DOHH2 (cell line): ENCODE measurements around the gene CLTA.

Experiments
- EZH2phosphoT487 ChIP-seq: fragments of 200-600 bp; sonication (generic); IDR thresholded peaks from 2 replicates; pipeline ENCODE4 v1.6.1; 2017; ENCODE audit warnings: borderline replicate concordance, mild to moderate bottlenecking, antibody characterized with exemption, low read length, moderate library complexity, mixed read lengths
- TF ChIP-seq, protein P1 (sequence below): fragments of 200-600 bp; sonication (generic); IDR thresholded peaks from one replicate; pipeline ENCODE4 v1.5.1; 2014; ENCODE audit warnings: antibody characterized with exemption, mild to moderate bottlenecking, low read depth, low read length; ENCODE audit not compliant: poor library complexity, severe bottlenecking

DNA sequence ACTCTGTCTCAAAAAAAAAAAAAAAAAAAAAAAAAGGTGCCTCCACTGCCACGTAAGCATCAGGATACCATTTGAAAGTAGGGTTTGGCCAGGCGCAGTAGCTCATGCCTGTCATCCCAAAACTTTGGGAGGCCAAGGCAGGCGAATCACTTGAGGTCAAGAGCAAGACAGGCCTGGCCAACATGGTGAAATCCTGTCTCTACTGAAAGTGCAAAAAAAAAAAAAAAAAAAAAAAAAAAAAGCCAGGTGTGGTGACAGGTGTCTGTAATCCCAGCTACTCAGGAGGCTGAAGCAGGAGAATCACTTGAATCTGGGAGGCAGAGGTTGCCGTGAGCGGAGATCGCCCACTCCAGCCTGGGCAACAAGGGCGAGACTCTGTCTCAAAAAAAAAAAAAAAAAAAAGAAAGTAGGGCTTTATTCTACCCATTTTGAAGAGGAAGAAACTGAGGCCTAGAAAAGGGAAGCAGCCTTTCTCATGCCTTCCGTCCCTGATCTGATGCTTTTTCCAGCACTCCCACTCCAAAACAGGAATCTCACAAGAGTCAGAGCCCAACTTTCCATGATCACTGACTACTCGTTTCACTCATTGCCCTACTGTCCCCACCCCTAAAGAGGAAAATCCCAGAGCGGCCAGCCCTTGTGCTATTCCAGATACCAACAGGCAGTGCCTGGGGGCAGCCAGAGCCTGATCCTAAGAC, 37.8 kb upstream of the CLTA start:
- TF ChIP-seq, protein P1, sequence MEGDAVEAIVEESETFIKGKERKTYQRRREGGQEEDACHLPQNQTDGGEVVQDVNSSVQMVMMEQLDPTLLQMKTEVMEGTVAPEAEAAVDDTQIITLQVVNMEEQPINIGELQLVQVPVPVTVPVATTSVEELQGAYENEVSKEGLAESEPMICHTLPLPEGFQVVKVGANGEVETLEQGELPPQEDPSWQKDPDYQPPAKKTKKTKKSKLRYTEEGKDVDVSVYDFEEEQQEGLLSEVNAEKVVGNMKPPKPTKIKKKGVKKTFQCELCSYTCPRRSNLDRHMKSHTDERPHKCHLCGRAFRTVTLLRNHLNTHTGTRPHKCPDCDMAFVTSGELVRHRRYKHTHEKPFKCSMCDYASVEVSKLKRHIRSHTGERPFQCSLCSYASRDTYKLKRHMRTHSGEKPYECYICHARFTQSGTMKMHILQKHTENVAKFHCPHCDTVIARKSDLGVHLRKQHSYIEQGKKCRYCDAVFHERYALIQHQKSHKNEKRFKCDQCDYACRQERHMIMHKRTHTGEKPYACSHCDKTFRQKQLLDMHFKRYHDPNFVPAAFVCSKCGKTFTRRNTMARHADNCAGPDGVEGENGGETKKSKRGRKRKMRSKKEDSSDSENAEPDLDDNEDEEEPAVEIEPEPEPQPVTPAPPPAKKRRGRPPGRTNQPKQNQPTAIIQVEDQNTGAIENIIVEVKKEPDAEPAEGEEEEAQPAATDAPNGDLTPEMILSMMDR, result no peak
- TF ChIP-seq EZH2phosphoT487, result no peak
